Astrocyte of the spinal cord (primary cell): ENCODE data around the gene LORICRIN.

Source experiments
- DNase-seq: peaks from one replicate; pipeline ENCODE4 v3.0.0; 2011; ENCODE audit warnings: low read depth, low spot score
- H3K4me3 ChIP-seq: 2 replicates; pipeline ENCODE4 v1.5.1; 2011; ENCODE audit warnings: low read depth, mild to moderate bottlenecking, low read length, moderate library complexity
- CTCF ChIP-seq: IDR thresholded peaks from 2 replicates; pipeline ENCODE4 v1.5.1; 2012; ENCODE audit warnings: low read depth, mild to moderate bottlenecking, low read length, inconsistent platforms
- in situ Hi-C: cut with HindIII; loops from 2 replicates; pipeline ENCODE4 v1.10.0; 2017; ENCODE audit warnings: low sequenced_read_pairs

Gene LORICRIN

GRCh38 chr1:153292740-153293479 lies 33.4 kb downstream of the LORICRIN start:
- in situ Hi-C loops: no loop called here
- DNase-seq: no peak
- H3K4me3 ChIP-seq: no peak overlapping the region
- TF ChIP-seq CTCF: no peak

- DNase-seq: no peak
Measured at GRCh38 chr1:153293480-153293775, 33.9 kb downstream of the LORICRIN start.

GRCh38 chr1:153293851-153294250 lies 34.4 kb downstream of the LORICRIN start:
- in situ Hi-C loops: no loop called here
- no peak overlapping the region for H3K4me3 ChIP-seq
- TF ChIP-seq CTCF: no peak
- no peak for DNase-seq

More at GRCh38 chr1:153293480-153293775, 33.9 kb downstream of the LORICRIN start:
- H3K4me3 ChIP-seq: no peak overlapping the region
- in situ Hi-C loops: no loop called here
- TF ChIP-seq CTCF: no peak

- in situ Hi-C loops: no loop called here
- no peak for TF ChIP-seq CTCF
- no peak for DNase-seq
Measured at GRCh38 chr1:153302308-153302707, 42.8 kb downstream of the LORICRIN start.

GRCh38 chr1:153305682-153306081 lies 46.2 kb downstream of the LORICRIN start:
- no peak for TF ChIP-seq CTCF
- no peak overlapping the region for H3K4me3 ChIP-seq
- in situ Hi-C loops: no loop called here
- no peak for DNase-seq

More at GRCh38 chr1:153302308-153302707, 42.8 kb downstream of the LORICRIN start:
- no peak overlapping the region for H3K4me3 ChIP-seq

- no peak for TF ChIP-seq CTCF
- no peak for DNase-seq
- in situ Hi-C loops: no loop called here
- no peak overlapping the region for H3K4me3 ChIP-seq
Measured at GRCh38 chr1:153306303-153307220, 47.1 kb downstream of the LORICRIN start.
